Fibroblast of lung (primary cell): ENCODE results near the gene ZNF595. TPM values are rescaled to one million over a fixed set of nuclear protein-coding genes. Genes with fewer than 3 reads are reported as not detected.
"Not testable (repeated sequence)": the region's sequence is repeated elsewhere in the genome, so short reads cannot be mapped to it uniquely, and the experiment has no call there.

Experiments
- DNase-seq, 2 donors: peaks; one replicate each; pipeline versions ENCODE4 v3.0.0 to v3.0.0-alpha.2; 2010; ENCODE audit warnings: low read depth in 2 of 2
- H2AFZ ChIP-seq: 2 replicates; pipeline ENCODE4 v1.5.1; 2012; ENCODE audit warnings: low read length, control low read depth, inconsistent platforms
- H3K27ac ChIP-seq: 2 replicates; pipeline ENCODE4 v1.5.1; 2011; ENCODE audit warnings: low read length, control low read depth; ENCODE audit not compliant: insufficient read depth
- H3K27me3 ChIP-seq: 2 replicates; pipeline ENCODE4 v1.5.1; 2011; ENCODE audit warnings: mild to moderate bottlenecking, low read length; ENCODE audit not compliant: control insufficient read depth, insufficient read depth
- H3K36me3 ChIP-seq: 2 replicates; pipeline ENCODE4 v1.5.1; 2011; ENCODE audit warnings: low read length; ENCODE audit not compliant: control insufficient read depth, insufficient read depth
- H3K4me1 ChIP-seq: 2 replicates; pipeline ENCODE4 v1.5.1; 2011; ENCODE audit warnings: low read length; ENCODE audit not compliant: control insufficient read depth, insufficient read depth; ENCODE audit errors: extremely low read depth
- H3K4me2 ChIP-seq: 2 replicates; pipeline ENCODE4 v1.5.1; 2011; ENCODE audit warnings: low read length, control low read depth; ENCODE audit not compliant: insufficient read depth; ENCODE audit errors: extremely low read depth
- H3K4me3 ChIP-seq, 4 experiments: fragments of 200-600 bp in 1 of 4; sonication (generic) in 1 of 4; replicated peaks in 1 of 4; 2 replicates each; pipeline ENCODE4 v1.5.1; 2011 to 2016; ENCODE audit warnings: low read length in 4 of 4, low read depth in 3 of 4, mild to moderate bottlenecking in 3 of 4, control low read depth in 2 of 4, inconsistent platforms in 1 of 4, mixed read lengths in 1 of 4; ENCODE audit not compliant: insufficient read depth in 1 of 4; ENCODE audit errors: control extremely low read depth in 1 of 4
- H3K79me2 ChIP-seq: 2 replicates; pipeline ENCODE4 v1.5.1; 2012; ENCODE audit warnings: mild to moderate bottlenecking, low read length, inconsistent platforms; ENCODE audit not compliant: control insufficient read depth, insufficient read depth
- H3K9ac ChIP-seq: 2 replicates; pipeline ENCODE4 v1.5.1; 2011; ENCODE audit warnings: mild to moderate bottlenecking, low read length, control low read depth; ENCODE audit not compliant: insufficient read depth
- H3K9me3 ChIP-seq: 2 replicates; pipeline ENCODE4 v1.5.1; 2012; ENCODE audit warnings: low read depth, low read length; ENCODE audit not compliant: control insufficient read depth, insufficient read depth
- H4K20me1 ChIP-seq: 2 replicates; pipeline ENCODE4 v1.5.1; 2011; ENCODE audit warnings: low read length; ENCODE audit not compliant: control insufficient read depth, insufficient read depth; ENCODE audit errors: extremely low read depth
- polyA plus RNA-seq, 2 donors: library from polyadenylated mRNA; depleted of rRNA in 1 of 2; stranded (reverse) in 1 of 2; unstranded in 1 of 2; fragments of >200 nt; gene quantifications; 2 replicates each; pipeline ENCODE4 v1.2.1, GENCODE V29; 2011 to 2012; ENCODE audit warnings: missing spikeins in 1 of 2
- total RNA-seq: library from RNA; depleted of rRNA; stranded (reverse); fragments of >200 nt; gene quantifications from 2 replicates; pipeline ENCODE4 v1.2.1, GENCODE V29; 2014

ZNF595 gene
- total and polyA plus RNA-seq, 2 donors (not counting 1 experiment from before 2014, with no cell fraction given): 5.8 to 16.2 TPM

GRCh38 chr4:22882-23281 lies 30.2 kb upstream of the ZNF595 start:
- DNase-seq, H3K4me1 ChIP-seq, H3K9ac ChIP-seq, H3K79me2 ChIP-seq, H3K4me3 ChIP-seq, H2AFZ ChIP-seq, H3K9me3 ChIP-seq, H3K36me3 ChIP-seq, H3K27ac ChIP-seq, H3K4me2 ChIP-seq, H4K20me1 ChIP-seq, H3K27me3 ChIP-seq: not testable (repeated sequence)

- not testable (repeated sequence) for H2AFZ ChIP-seq, H3K79me2 ChIP-seq
Measured at GRCh38 chr4:24359-24758, 28.8 kb upstream of the ZNF595 start.

GRCh38 chr4:27501-27900 lies 25.6 kb upstream of the ZNF595 start:
- H3K9me3 ChIP-seq, H3K36me3 ChIP-seq, H4K20me1 ChIP-seq, H2AFZ ChIP-seq, H3K79me2 ChIP-seq, H3K4me3 ChIP-seq, H3K27me3 ChIP-seq, H3K4me2 ChIP-seq, DNase-seq, H3K4me1 ChIP-seq, H3K27ac ChIP-seq, H3K9ac ChIP-seq: not testable (repeated sequence)

More at GRCh38 chr4:24359-24758, 28.8 kb upstream of the ZNF595 start:
- H3K4me2 ChIP-seq, H3K9me3 ChIP-seq, H3K27ac ChIP-seq, H3K27me3 ChIP-seq, H3K4me1 ChIP-seq, H3K9ac ChIP-seq, H4K20me1 ChIP-seq, H3K36me3 ChIP-seq, DNase-seq, H3K4me3 ChIP-seq: not testable (repeated sequence)

DNA sequence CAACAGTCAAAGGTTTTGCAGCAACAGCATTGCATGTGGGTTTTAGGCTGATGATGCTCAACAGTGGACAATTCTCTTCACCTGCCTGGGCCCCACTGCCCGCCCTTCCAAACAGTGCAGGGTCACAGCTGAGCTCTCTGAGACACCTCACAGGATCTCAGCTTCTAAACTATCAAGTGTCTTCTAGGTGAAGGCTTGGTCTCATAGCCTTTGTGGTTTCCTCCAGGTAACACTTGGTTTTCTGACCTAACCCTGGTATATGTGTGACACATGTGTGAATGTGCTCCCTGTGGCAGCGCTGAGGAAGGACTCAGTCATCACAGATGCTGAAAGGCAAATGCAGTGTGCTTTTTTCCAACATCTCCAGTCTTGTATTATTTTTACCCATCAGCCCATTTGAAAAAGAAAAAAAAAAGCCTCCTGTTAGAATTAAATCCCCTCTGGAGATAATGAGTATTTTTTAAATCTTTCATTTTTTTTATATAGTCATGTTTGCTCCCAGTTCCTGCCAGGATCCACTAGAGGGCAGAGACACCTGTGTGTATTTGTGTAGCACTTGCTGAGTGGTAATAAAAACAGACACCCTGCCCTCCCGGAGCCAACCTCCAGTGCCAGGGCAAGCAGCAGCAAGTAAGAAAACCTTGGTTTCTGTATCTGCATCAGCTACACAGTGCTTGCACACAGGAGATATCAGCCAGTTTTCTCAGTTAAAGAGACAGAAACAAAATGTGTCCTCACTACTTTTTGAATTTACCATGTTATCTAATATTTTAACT lies 24.2 kb upstream of the ZNF595 start:
- DNase-seq, H3K4me1 ChIP-seq, H3K79me2 ChIP-seq, H4K20me1 ChIP-seq, H3K36me3 ChIP-seq, H3K4me2 ChIP-seq, H3K4me3 ChIP-seq, H3K9ac ChIP-seq, H3K27ac ChIP-seq, H3K9me3 ChIP-seq, H2AFZ ChIP-seq, H3K27me3 ChIP-seq: not testable (repeated sequence)

GRCh38 chr4:33314-33713 lies 19.8 kb upstream of the ZNF595 start:
- H4K20me1 ChIP-seq, H3K27ac ChIP-seq, H3K4me3 ChIP-seq, DNase-seq, H3K79me2 ChIP-seq, H3K4me1 ChIP-seq, H3K36me3 ChIP-seq, H3K27me3 ChIP-seq, H3K4me2 ChIP-seq, H3K9ac ChIP-seq, H2AFZ ChIP-seq, H3K9me3 ChIP-seq: not testable (repeated sequence)

DNA sequence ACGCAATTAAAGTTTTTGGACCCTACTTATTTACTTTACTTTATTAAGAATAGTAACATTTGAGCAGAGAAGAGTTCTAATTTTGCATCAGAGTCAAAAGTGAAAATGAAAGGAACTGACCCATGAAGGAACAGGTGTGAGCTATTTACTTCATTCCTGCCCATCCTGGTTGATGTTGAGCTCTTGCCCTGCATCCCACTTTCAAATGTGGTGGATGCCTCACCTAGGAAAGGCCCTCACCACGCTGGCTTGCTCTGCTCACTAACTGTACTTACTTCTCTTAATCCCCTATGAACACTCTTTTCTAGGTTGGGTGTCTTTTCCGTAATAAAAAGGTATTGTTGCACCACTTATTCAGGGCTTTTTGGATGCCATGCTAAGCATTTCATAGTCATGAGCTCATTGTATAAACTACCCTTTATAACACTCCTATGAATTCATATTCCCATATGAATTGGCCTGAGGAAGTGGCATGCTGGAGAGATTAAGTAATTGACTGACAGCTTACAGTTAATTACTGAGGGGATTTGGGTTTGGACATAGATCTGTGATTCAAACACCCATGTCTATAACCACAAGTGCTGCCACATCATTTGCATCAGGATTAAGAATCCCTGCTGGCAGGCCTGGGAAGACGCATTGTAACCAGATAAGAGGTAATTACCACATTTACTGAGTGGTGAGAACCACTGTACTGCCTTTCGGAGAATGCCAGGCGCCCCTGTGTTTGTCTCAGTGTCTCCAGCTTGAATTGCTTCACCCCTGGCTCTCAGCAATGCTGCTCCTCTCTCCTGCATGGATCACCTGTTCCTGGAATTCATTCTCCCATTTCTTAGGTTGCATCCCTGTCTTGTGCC lies 16.3 kb upstream of the ZNF595 start:
- not testable (repeated sequence) for H3K79me2 ChIP-seq, H3K36me3 ChIP-seq, H4K20me1 ChIP-seq, H3K9ac ChIP-seq, H3K4me2 ChIP-seq, H3K9me3 ChIP-seq, DNase-seq, H2AFZ ChIP-seq, H3K4me3 ChIP-seq, H3K27me3 ChIP-seq, H3K4me1 ChIP-seq, H3K27ac ChIP-seq
